ENCODE data around the gene ANKS1B.

The ANKS1B gene

DNA sequence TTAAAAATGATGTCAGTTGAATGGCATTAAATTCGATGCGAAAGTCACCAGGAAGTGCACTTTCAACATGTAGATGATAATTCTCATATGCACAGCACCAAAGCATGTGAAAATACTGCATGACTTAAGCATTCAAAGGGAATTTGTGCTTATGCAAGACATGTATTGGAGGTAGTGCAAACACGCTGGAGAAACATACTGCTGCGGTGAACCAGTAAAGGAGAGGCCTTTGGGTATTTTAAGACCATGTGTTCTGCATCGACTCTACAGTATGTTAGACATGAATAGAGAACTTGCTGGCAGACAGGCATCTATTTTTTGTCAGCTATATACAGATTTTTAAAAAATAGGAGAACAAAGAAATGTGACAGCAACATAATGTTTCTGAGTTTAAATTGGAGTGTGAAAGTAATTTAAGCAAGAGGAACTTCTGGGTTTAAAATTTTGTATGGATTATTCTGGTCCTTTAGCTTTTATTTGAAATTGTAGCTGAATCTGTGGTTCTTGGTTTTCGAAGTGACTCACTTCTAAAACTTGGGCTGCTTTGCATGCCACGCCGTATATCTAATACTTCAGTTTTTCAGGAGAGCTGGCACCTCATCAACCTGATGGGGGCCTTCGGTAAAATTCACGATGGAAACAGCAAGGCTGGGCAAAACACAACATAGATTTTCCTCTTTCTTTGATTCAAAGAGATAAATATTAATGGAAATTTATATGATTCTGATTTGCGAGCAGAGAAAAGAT lies 930.9 kb downstream of the ANKS1B start:
- intact Hi-C loops (cut with DNase I; ENCODE audit: low total_unique reads), result no loop called here
- no peak for DNase-seq
- H3K27me3 ChIP-seq, result no peaks in the 10 kb centered on the region

DNA sequence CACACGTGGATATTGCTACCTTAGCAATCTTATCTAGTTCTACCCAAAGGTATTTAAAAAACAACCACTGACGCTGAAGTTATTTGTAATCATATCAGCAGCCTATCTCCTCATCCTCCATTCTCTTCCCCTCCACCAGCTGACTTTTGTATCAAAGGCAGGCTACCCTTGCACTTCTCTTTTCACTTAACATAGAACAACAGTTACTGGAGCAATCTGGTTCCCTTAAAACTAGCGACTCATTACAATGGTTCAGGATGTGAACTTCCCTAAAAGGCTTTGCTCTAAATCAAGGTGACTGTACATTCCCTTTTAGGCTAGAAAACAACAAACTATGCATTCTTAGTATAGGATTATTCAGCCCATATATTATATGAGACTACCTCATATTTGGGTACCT lies 935.0 kb downstream of the ANKS1B start:
- Histone ChIP-seq H3K27me3 (no peaks in the 10 kb centered on the region), H3K27ac (no peak overlapping the region), H3K4me3 (no peak overlapping the region), H3K9me3 (peaks cover 0 to 10% (median 5%) of the 10 kb centered on the region in 3 donors), H3K4me1 (peaks cover 0 to 11% (median 0%) of the 10 kb centered on the region in 4 donors), H3K36me3 (peaks cover 0 to 9% (median 0%) of the 10 kb centered on the region in 3 donors)
- intact Hi-C loops (cut with DNase I; ENCODE audit: low total_unique reads), result loop anchor here (10.0 kb wide), 1 partner anchor 715 kb away; no protein-coding TSS in a partner anchor
- DNase-seq, result no peak
- TF ChIP-seq, protein P1, sequence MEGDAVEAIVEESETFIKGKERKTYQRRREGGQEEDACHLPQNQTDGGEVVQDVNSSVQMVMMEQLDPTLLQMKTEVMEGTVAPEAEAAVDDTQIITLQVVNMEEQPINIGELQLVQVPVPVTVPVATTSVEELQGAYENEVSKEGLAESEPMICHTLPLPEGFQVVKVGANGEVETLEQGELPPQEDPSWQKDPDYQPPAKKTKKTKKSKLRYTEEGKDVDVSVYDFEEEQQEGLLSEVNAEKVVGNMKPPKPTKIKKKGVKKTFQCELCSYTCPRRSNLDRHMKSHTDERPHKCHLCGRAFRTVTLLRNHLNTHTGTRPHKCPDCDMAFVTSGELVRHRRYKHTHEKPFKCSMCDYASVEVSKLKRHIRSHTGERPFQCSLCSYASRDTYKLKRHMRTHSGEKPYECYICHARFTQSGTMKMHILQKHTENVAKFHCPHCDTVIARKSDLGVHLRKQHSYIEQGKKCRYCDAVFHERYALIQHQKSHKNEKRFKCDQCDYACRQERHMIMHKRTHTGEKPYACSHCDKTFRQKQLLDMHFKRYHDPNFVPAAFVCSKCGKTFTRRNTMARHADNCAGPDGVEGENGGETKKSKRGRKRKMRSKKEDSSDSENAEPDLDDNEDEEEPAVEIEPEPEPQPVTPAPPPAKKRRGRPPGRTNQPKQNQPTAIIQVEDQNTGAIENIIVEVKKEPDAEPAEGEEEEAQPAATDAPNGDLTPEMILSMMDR (IDR thresholded peaks at IDR 0.05), result no peak

More for the DNA sequence above, 930.9 kb downstream of the ANKS1B start:
- no peak overlapping the region for H3K4me3 ChIP-seq
- TF ChIP-seq, protein P1 (IDR thresholded peaks at IDR 0.05), result no peak
- no peaks in the 10 kb centered on the region for H3K36me3 ChIP-seq
- H3K27ac ChIP-seq, result no peak overlapping the region
- H3K4me1 ChIP-seq, result peaks cover 0 to 11% (median 0%) of the 10 kb centered on the region in 4 donors
- H3K9me3 ChIP-seq, result no peaks in the 10 kb centered on the region

DNA sequence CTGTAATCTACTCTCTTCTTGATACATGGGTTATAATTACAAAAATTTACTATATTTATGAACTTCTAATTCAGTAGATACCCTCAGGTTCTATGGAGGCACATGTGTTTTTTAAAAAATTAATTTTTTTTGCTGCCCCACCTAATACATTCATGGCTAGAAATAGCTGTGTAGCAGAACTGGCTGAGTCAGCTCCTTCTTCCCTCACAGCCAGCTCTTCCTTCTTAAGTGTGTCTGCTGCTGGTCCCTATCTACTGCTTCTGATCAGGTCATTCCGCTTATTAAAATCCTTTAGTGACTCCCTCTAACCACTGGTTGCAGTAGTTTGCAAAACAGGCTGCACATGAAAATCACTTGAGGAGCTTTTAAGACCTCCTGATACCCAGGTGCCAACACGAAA lies 939.6 kb downstream of the ANKS1B start:
- H3K27me3 ChIP-seq, result no peaks in the 10 kb centered on the region
- intact Hi-C loops (cut with DNase I; ENCODE audit: low total_unique reads), result loop anchor here (10.0 kb wide), 1 partner anchor 720 kb away; no protein-coding TSS in a partner anchor
- TF ChIP-seq, protein P1 (IDR thresholded peaks at IDR 0.05), result no peak

DNA sequence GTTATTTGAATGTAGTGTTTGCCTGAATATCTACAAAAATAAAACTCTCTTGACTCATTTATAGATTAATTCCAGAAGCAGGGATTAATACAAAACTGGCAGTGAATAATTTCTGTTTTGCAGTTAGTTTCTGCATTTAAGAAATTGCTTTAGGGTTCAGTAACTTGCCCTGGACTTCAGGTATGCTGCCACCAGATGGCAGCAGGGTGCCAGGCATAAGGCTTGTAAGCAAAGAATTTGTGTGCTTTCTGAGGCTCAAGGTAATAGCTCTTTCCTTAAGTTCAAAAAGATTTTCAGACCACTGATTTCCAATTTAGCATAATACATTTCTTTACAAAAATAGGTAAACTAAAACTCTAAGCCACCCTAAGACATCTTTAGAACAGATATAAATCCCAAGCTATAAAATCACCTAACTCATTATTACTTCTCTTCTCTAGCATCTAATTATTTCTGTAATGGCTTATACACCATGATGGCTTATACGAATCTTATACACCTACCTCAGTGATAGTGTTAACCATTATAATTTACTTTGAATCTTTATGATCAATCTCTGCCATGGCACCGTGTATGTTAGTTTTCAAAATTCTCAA lies 941.3 kb downstream of the ANKS1B start:
- no peaks in the 10 kb centered on the region for H3K27me3 ChIP-seq
- intact Hi-C loops (cut with DNase I; ENCODE audit: low total_unique reads), result loop anchor here (10.0 kb wide), 1 partner anchor 721 kb away; no protein-coding TSS in a partner anchor

More for the DNA sequence above, 939.6 kb downstream of the ANKS1B start:
- Histone ChIP-seq H3K4me3 (no peak overlapping the region), H3K9me3 (peaks cover 0 to 10% (median 5%) of the 10 kb centered on the region in 3 donors), H3K4me1 (no peaks in the 10 kb centered on the region), H3K27ac (no peak overlapping the region), H3K36me3 (peaks cover 0 to 9% (median 0%) of the 10 kb centered on the region in 3 donors)
- DNase-seq, result no peak

DNA sequence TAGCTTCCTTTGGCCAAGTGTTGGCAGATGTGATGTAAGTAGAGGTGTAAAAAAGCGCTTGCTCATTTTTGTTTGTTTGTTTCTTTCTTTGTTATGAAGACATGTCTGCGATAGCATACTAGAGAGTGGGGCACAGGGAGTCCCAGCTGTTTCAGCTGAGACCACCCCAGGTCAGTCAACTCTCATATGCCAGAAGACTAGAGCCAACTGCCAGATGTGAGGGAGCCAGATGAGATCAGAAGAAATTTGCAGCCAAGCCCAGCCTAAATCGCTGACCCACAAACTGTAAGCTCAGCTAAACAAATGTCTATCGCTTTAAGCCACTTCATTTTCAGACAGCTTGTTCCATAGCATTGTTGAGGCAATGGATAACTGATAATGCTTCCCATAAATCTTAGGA lies 942.5 kb downstream of the ANKS1B start:
- Histone ChIP-seq H3K36me3 (peaks cover 0 to 3% (median 0%) of the 10 kb centered on the region in 3 donors), H3K4me1 (no peaks in the 10 kb centered on the region), H3K4me3 (no peak overlapping the region), H3K27me3 (no peaks in the 10 kb centered on the region), H3K9me3 (peaks cover 0 to 2% (median 0%) of the 10 kb centered on the region in 3 donors), H3K27ac (no peak overlapping the region)
- TF ChIP-seq, protein P1 (IDR thresholded peaks at IDR 0.05), result no peak
- intact Hi-C loops (cut with DNase I; ENCODE audit: low total_unique reads), result loop anchor here (10.0 kb wide), 1 partner anchor 723 kb away; no protein-coding TSS in a partner anchor
- no peak for DNase-seq

More for the DNA sequence above, 941.3 kb downstream of the ANKS1B start:
- Histone ChIP-seq H3K9me3 (peaks cover 0 to 10% (median 5%) of the 10 kb centered on the region in 3 donors), H3K27ac (no peak overlapping the region), H3K4me1 (no peaks in the 10 kb centered on the region), H3K4me3 (no peak overlapping the region), H3K36me3 (peaks cover 0 to 9% (median 0%) of the 10 kb centered on the region in 3 donors)
- TF ChIP-seq, protein P1 (IDR thresholded peaks at IDR 0.05), result peak; percentile 79 to 85
- peak in 1 of 2 donors; percentile 73 for DNase-seq
